SKM-1 (cell line): ENCODE measurements around the gene ROBO1.
"Not testable (repeated sequence)": the region's sequence is repeated elsewhere in the genome, so short reads cannot be mapped to it uniquely, and the experiment has no call there.

Experiments
- DNase-seq: peaks from one replicate; lab custom pipeline; 2025; ENCODE audit not compliant: unreplicated experiment; lab: John Stamatoyannopoulos, UW

ROBO1 gene

DNA sequence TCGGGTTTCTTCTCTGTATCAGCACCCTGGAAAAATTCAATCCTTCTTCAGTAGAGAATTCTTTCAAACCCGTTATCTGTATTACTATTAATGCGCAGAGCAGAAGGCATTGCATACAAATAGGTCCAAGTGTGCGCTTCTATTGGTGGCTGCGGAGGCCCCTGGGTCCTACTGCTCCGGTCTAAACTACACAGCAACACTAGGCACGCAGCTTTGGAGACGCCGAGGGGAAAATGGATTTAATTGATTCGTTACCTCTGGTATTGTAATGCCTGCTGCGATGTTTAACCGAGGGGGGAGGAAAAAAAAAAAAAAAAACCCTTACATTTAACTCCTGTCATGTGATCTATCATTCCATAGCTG lies at the start of gene ROBO1:
Gene ROBO1 (minus strand): TSS at position 94 of the 363 bp plus-strand sequence.
- DNase-seq, result no peak

DNA sequence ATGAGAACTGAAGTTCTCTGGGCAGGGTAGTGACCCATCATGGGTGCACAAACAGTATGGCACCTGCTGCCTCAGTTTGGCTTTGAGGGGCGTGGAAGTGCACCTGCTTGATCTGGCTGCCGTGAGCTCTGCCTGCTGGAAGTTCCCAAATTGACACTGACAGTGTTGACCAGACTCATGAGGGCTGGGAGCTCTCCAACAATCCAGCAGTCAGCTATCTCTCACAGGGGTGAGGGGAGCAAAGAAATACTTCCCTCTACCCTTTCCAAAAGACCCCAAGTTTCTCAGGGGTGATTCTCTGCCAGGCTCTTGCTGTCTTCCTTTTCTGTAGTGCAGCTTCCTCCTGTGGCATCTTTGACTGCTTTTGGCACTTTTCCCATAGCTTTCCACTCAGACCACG lies 49.4 kb upstream of the ROBO1 start:
- no peak for DNase-seq

DNA sequence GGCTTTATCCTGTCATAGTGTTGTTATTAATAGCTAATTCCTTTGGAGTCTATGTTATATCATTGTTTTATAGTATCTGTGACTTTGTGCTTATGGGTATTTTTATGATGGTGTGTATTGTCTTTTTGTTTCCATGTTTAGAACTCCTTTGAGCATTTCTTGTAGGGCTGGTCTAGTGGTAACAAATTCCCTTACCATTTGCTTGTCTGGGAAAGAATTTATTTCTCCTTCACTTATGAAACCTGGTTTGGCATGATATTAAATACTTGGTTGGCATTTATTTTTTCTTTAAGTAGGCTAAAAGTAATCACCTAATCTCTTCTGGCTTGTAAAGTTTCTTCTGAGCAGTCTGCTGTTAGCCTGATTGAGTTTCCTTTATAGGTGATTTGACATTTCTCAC lies 47.7 kb upstream of the ROBO1 start:
- DNase-seq, result no peak

DNA sequence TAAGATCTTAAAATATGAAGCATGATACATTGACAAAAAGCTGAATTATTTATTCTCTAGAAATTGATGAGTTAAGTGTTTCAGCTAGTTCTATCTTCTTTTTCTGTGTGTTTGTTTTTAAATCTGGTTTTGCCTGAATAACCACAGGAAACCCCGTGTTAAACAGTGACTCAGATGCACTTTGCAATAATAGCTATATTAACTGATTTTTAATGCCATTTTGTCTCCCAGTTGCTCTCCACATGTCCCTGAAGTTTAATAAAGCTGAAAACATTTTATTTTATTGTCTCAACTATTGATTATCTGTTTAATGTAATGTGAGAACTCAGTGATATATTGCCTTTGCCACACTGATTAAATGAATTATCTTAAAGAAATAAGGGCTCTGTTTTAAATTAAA lies 42.8 kb upstream of the ROBO1 start:
- no peak for DNase-seq

DNA sequence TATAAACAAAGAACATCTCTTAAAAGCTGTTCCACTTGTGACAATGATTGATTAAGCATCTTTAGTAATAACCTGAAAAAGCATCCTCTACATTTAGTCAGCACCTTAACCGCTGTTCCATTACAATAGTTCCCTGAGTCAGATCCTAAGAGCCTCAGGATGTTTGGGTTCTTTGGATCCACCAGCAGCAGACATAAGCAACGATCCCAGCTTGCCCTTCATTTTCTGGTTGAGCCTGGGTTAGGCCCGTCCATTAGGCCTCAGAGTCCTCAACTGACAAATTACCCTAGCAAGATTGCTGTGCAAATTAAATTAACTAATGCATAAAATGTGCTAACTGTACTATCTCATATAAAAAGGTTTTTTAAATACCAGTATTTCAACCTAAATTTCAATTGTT lies 42.3 kb upstream of the ROBO1 start:
- no peak for DNase-seq

DNA sequence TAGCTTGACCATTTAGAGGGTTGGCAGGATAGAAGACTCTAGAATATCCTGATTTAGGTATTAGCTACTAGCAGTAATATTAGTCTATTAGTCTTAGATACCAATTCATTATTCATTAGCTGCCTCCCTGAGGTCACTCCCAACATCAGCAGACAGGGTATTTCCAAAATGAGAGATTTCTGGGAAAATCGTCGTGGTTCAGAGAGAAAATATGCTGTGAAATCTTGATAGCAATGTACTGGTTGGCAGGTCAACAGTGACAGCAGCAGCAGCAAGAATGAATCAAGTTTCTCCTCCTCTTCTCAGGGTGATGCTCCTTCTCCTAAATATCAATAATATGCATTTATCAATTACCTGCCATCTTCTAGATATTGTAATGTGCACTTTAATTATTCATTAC lies 41.3 kb upstream of the ROBO1 start:
- no peak for DNase-seq

DNA sequence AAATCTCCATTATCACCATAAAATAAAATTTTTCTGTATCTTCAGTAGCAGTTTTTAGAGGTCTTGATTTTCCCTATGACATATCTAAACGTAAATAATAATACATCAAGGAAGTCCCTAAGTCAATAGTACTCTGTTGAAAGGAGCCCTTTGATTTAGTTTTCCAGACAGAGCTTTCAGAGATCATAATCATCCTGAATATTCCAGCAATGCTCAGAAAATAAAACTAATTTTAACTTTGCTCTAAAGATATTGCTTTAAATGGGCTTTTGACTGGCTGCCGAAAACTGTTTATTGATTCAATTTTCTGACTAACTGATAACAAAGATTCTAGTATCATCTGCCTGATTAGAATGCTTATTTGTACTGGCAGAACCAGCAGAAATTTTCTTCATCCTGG lies 40.7 kb upstream of the ROBO1 start:
- no peak for DNase-seq

DNA sequence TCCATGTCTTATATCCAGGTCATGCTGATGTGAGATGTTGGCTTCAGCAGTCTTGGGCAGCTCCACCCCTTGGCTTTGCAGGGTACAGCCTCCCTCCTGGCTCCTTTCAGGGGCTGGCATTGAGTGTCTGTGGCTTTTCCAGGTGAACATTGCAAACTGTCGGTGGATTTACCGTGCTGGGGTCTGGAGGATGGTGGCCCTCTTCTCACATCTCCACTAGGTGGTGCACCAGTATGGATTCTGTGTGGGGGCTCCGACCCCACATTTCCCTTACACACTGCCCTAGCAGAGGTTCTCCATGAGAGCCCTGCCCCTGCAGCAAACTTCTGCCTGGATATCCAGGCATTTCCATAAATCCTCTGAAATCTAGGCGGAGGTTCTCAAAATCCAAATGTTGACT lies 22.4 kb upstream of the ROBO1 start:
- DNase-seq, result not testable (repeated sequence)

DNA sequence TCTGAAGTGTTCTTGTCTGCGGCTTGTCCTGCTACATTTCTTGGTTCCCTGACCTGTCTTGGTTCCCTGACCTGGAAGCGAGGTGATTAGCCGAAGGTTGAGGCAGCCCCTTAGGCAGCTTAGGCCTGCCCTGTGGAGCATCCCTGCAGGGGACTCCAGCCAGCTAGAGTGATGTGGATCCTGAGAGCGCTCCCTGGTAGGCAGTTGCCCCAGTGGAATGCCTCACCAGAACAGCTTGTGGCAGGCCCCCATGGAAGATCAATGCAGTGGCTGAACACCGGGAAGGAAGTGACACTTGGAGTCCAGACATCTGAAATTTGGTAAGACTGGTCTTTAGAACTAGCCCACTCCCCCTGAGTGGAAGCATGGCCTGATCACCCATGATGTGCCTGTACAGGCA lies 5.5 kb upstream of the ROBO1 start:
- no peak for DNase-seq

DNA sequence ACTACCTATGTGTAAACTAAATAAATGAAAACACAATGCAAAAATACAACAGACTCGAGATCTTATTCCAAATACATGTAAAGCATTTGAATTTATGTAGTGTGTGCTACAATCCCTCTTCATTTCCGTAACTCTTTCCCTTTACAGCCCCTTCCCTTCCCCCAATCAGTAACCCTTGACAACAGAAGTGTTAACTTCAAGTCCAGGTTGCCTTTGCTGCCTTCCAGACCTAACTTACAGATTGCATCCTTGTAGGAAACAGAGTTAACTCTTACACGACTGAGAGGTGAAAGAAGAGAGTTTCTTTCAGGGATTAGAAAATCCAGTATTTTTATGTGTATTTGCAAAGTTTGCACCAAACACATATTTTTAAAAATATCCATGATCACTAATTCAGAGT lies 1.4 kb upstream of the ROBO1 start:
- DNase-seq, result no peak

DNA sequence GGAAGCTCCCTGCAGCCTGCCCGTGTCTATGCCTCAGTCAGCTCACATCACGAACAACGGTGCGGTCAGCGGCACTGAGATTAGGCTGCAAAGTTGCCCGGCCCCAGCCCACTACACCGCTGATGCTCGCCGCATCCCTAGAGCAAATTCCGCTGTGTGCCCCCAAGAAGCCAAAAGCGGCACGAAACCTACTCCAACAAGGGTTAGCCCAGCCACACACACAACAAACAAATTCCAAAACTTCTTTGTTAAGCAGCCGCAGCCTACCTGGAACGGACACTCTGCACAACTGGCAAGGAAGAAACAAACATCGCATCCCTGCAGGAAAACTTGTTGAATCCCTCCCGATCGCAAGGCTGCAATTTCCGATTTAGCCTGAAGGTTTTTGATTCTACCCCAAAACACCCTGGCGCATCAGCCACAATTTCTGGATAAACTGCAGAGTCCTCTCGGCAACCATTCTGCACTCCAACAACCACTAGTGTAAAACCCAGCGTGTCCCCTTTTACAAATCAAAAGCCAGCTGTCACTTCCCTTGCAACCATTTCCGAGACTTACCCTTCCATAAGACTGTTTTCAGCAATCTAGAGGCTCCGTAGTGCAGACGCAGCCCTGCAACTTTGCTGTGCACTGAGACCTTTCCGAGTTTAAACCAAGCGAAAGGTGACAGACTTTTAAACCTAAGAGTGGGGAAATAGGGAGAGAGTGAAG lies 449 bp downstream of the ROBO1 start:
- DNase-seq, result no peak

DNA sequence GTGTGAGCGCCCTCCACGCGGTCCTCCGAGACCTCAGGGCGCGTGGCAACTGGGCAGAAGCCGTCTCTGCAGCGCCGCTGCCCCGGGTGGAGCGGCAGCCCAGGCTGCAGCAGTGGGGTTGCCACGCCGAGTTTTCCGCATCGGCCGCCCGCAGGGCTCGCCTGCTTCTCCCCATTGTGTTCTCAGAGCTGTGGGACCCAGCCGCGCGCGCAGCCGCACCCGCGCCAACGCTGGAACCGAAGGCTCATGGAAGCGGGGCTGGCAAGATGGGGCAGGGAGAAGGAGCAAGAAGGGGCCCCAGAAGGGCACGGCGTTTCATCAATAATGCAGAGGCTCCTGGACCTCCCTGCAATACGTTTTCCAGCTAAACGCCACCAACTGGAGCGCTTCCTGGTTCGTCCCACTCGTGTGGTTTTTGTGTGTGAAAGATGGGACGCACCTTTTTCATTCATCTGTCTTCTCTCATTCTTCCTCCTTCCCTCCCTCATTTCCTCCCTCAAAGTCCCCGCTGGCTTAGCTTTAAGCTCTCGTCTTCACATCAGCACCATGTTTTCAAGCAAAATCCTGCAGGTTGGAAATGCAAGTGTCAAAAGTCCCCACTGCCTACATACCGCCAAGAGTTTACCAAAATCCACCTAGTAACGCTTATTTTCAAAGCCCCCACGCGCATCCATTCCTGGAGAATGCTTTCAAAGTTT lies 1.2 kb downstream of the ROBO1 start:
- DNase-seq, result no peak

DNA sequence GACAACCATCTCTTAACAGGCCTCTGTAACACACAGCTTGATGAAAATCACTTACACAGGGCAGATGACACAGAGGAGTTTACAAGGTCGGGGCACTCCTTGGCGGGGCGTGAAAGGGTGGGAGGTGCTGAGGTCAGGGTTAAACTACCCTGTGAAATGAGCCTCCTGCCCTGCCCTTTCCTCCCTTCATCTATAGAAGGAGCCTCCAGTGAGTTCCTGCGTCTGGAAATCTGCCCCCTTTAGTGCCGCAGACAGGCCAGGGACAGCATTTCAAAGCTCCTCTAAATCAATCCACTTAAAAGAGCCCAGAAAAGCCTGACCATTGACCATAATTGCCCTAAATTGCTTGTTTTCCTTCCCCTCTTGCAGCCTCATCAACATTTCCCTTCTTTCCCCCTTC lies 1.9 kb downstream of the ROBO1 start:
- DNase-seq, result no peak

DNA sequence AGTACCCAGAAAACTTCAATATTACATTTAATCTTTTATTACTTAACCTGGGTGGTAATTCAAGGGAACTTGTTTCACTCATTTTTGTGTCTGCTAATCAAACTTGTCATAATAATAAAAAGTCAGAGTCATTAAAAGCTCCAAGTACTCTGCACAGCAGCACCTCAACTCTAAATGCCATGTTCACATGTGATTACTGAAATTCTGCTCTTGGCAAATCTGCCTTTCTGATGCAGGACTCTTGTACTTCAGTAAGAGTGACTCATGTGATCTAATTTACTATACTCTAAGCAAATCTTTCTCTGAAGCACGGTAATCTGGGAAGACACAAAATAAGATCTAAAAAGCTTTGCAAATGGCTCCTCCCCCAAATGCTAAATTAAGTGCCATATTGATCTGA lies 6.4 kb downstream of the ROBO1 start:
- DNase-seq, result no peak

DNA sequence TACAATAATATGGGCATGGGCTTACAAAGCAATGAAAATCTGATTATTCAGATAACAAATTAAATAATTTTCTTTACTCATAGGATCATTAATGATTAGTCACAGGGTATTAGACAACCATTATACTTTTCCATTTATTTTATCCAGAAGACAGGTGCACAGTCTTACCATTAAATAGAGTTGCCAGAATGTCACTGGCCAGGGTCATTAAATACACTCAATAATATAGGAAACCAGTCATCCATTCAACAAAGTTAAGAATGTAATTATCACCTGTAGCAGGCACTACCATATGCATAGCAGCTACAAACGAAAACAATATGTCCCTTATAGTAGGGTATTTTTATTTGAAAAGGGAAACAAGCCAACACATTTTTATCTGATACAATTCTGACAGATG lies 16.1 kb downstream of the ROBO1 start:
- DNase-seq, result no peak

DNA sequence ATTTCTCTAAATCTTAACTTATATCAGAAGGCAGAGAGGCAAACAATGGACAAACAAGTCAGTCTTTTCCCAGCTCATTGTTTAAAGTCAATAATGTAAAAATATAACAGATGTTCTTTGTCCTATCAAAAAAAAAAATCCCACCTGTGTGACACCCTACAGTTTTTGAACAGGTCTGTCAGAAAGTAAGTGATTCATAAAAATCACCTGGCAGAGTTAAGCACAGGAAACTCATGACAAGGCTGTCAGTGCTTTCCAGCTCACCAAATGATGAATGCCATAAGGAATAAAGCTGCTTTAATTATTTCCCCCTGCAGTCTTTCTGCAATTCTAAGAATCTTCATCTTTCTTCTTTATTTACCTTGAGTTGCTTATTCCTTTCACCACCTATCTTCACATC lies 30.3 kb downstream of the ROBO1 start:
- no peak for DNase-seq

DNA sequence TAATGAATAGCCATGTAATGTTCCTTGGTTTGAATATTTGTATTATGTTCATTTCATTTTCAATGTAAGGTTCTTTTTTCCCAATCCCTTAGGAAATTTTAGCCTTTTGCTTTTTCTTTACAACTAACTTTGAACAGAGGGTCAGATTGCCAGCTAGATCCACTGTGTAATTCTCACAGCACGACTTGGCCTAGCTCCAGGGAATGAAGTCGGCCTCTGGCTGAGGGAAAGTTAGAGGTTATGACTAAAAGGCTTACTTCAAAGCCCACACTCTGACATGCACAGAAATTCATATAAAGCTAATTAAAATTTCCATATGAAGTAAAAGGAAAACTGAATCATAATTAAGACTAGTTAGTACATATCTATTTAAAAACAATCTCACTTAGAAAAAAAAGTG lies 38.7 kb downstream of the ROBO1 start:
- no peak for DNase-seq

DNA sequence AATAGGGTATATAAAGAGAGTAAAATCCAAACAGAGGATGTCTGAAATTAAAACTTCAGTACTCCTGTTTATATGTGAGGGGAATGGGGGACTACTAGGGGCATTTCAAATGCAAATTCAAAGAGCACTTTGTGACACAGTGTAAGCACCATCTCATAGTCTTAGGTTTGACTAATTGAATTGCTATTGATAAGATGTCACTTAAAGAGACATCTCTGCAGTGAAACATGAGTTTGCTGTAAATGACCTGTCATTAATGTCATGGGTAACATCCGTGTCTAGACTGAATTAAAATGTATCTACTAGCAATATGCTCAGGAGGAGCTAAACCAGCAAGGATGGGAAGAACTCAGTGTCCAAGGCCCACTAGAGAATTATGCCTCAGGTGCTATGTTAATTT lies 41.0 kb downstream of the ROBO1 start:
- DNase-seq, result no peak

DNA sequence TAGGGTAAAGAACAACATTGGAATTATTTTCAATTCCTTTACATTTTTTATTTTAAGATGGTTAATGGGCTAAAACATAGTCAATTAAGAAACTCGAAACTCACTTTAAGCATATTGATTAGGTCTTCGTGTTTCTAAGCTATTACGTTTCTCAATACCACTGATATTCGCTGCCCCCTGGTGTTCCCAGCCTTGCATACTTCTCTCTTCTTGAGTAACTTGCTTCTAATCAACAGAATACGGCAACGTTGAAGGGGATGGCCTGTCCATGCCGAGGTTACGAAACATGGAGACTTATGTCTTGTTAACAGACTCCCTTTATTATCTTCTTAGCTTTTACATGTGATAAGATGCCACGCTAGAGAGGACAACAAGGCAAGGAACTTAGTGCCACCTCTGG lies 43.6 kb downstream of the ROBO1 start:
- no peak for DNase-seq

DNA sequence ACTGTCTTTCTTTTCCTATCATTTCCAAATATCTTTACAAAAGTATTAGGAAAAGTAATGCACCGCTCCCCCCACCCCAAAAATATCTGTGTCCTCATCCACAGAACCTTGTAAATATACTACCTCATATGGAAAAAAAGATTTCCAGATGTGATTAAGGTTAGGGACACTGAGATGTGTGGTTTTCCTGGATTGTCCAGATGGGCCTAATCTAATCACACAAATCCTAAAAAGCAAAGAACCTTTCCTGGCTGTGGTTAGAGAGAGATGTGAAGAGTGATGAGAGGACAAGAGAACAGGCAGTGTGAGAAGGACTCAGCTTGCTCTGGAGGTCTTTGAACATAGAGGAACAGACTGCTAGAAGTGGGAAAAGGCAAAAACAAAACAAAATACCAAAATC lies 77.7 kb downstream of the ROBO1 start:
- no peak for DNase-seq

DNA sequence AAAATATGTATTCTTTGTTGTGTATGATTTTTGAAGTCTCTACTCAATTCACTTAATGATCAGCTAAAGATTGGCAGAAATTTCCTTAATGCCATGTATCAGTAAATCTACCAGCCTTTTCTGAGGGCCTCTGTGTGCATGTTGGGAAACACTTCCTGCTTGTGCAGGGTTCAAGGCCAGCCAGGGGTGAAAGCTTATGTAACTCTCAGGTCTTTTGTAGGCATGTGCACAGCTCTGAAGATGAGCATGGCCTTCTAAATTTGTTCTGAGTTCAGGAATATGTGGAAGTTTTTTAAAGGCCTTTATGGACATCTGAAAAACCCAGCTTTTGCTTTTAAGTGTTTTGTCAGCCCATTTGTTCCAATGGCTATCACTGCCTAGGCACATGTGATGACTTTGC lies 82.7 kb downstream of the ROBO1 start:
- no peak for DNase-seq

DNA sequence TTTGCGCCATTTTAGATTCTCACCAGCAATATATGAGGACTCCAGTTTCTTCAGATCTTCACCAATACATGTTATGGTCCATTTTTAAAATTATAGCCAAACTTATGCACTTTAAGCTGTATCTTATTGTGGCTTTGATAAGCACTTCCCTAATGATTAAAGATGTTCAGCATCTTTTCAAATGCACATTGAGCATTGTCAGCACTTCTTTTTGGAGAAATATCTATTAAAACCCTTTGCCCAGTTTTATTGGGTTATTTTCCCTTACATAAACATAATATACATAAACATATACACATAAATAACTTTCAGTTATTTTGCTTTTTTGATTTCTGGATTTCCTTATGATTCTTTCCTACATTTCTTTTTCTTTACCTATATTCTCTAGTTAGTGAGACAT lies 83.8 kb downstream of the ROBO1 start:
- DNase-seq, result no peak

DNA sequence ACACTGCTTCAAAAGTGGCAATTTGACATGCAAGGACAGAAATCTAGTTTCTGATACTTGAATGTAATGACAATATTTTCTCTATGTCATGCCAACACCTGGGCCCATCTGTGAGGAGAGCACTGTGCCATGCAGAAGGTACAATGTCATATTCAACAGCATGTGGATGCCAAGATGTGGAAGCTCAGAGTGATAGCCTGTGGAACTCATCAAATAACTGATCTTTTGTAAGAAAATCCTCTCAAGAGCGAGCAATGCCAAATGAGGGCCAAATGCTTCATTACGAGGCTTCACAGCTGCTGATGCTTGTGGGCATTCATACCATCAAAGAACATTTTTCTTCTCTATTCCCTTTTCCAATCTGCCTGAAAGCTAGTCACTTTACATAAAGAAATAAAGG lies 95.1 kb downstream of the ROBO1 start:
- no peak for DNase-seq
